CD4-positive, alpha-beta T cell (primary cell): ENCODE measurements around the gene SMIM28. TPM values are rescaled to one million over a fixed set of nuclear protein-coding genes. Genes with fewer than 3 reads are reported as not detected.

Experiments
- ATAC-seq: fragments of 200-7000 bp; cut with Tn5 transposase; one replicate; pipeline ENCODE4 v1.10.0; 2022; ENCODE audit warnings: mild to moderate bottlenecking; ENCODE audit not compliant: poor library complexity
- CTCF ChIA-PET: fragments of 350-600 bp; sonication (Branson Sonifier 250); formaldehyde crosslinking; loops from one replicate; lab custom pipeline; 2021; ENCODE audit warnings: antibody characterized with exemption, inconsistent platforms; lab: Charles Lee
- POLR2A ChIA-PET: fragments of 350-600 bp; sonication (Branson Sonifier 250); formaldehyde crosslinking; loops from one replicate; lab custom pipeline; 2021; ENCODE audit warnings: antibody characterized with exemption, inconsistent platforms; lab: Charles Lee
- DNase-seq, 14 experiments: peaks; one replicate each; pipeline ENCODE4 v3.0.0-alpha.2; 2013 to 2020; ENCODE audit warnings: mixed read lengths in 2 of 14
- H3K27ac ChIP-seq, 2 donors: one replicate each; pipeline versions ENCODE4 v1.5.1 to v1.7.0; 2013; ENCODE audit warnings: low read length in 2 of 2, low read depth in 1 of 2, mild to moderate bottlenecking in 1 of 2
- H3K27me3 ChIP-seq, 2 experiments: 1 replicate in 1 of 2; 2 replicates in 1 of 2; pipeline versions ENCODE4 v1.6.1 to v1.7.0; 2013; ENCODE audit warnings: low read length in 2 of 2, control low read depth in 1 of 2, mild to moderate bottlenecking in 1 of 2, moderate library complexity in 1 of 2; ENCODE audit not compliant: insufficient read depth in 2 of 2, control insufficient read depth in 1 of 2
- H3K36me3 ChIP-seq: one replicate; pipeline ENCODE4 v1.6.1; 2013; ENCODE audit warnings: low read length, control low read depth; ENCODE audit not compliant: insufficient read depth
- H3K4me1 ChIP-seq: one replicate; pipeline ENCODE4 v1.6.1; 2013; ENCODE audit warnings: low read length, control low read depth; ENCODE audit not compliant: insufficient read depth
- H3K4me3 ChIP-seq: one replicate; pipeline ENCODE4 v1.5.1; 2013; ENCODE audit warnings: mild to moderate bottlenecking, low read length, moderate library complexity
- H3K9me3 ChIP-seq, 2 experiments: 1 replicate in 1 of 2; 2 replicates in 1 of 2; pipeline versions ENCODE4 v1.6.1 to v1.7.0; 2013; ENCODE audit warnings: low read length in 2 of 2, mild to moderate bottlenecking in 2 of 2, control low read depth in 1 of 2, moderate library complexity in 1 of 2; ENCODE audit not compliant: control insufficient read depth in 1 of 2, insufficient read depth in 1 of 2
- H3K27ac Mint-ChIP-seq: one replicate; pipeline ENCODE4 v1.8.0; 2020; ENCODE audit warnings: mixed read lengths
- H3K27me3 Mint-ChIP-seq: one replicate; pipeline ENCODE4 v1.8.0; 2021; ENCODE audit warnings: mixed read lengths
- H3K36me3 Mint-ChIP-seq: one replicate; pipeline ENCODE4 v1.8.0; 2021; ENCODE audit warnings: low read depth, mixed read lengths
- H3K4me1 Mint-ChIP-seq: one replicate; pipeline ENCODE4 v1.8.0; 2021; ENCODE audit warnings: low read depth, mixed read lengths
- H3K4me3 Mint-ChIP-seq: one replicate; pipeline ENCODE4 v1.8.0; 2020; ENCODE audit warnings: mild to moderate bottlenecking, mixed read lengths
- H3K9me3 Mint-ChIP-seq: one replicate; pipeline ENCODE4 v1.8.0; 2020; ENCODE audit warnings: mixed read lengths
- CTCF ChIP-seq: fragments of 200-600 bp; IDR thresholded peaks from one replicate; pipeline ENCODE4 v1.8.0; 2022; ENCODE audit warnings: antibody characterized with exemption, mild to moderate bottlenecking
- intact Hi-C, 2 experiments: fragments of 100-400 bp; cut with DNase I in 1 of 2; cut with micrococcal nuclease in 1 of 2; formaldehyde crosslinking; loops; one replicate each; pipeline versions ENCODE4 v1.15.1 to v1.9.0; 2023 to 2025; cut with DNase I, micrococcal nuclease
- total RNA-seq, 174 experiments: library from RNA in 2 of 174; stranded (reverse) in 2 of 174; gene quantifications; one replicate each; pipeline ENCODE4 v1.2.3 and lab custom pipeline; 2021 to 2026

The SMIM28 gene
- total RNA-seq, 2 experiments from 2014 or later: not detected

- Mint-ChIP-seq H3K9me3 (no peaks in the 10 kb centered on the region), H3K4me3 (no peak overlapping the region), H3K4me1 (peaks cover 6% of the 10 kb centered on the region), H3K36me3 (no peaks in the 10 kb centered on the region), H3K27me3 (no peaks in the 10 kb centered on the region), H3K27ac (no peak overlapping the region)
- CTCF ChIA-PET: no interaction called here
- Histone ChIP-seq H3K9me3 (no peaks in the 10 kb centered on the region), H3K4me1 (peaks cover 3% of the 10 kb centered on the region), H3K27me3 (no peaks in the 10 kb centered on the region), H3K27ac (no peak overlapping the region), H3K4me3 (no peak overlapping the region), H3K36me3 (no peaks in the 10 kb centered on the region)
- DNase-seq: no peak
- no peak for TF ChIP-seq CTCF
- POLR2A ChIA-PET: interaction anchor here (1.0 kb wide), 1 partner anchor 28 kb away, joined by 3 read pairs; the partner anchor contains the start of gene HEBP2
- no peak for ATAC-seq
- intact Hi-C loops: no loop called here
These were observed 54.3 kb downstream of the SMIM28 start for GRCh38 chr6:138432063-138432356.

Other genes starting within 250 kb of the SMIM28 start
- not detected for gene ARFGEF3, start 216.0 kb upstream of the SMIM28 start, total RNA-seq
- gene PBOV1, start 159.4 kb upstream of the SMIM28 start, total RNA-seq: not detected
- gene HEBP2, start 26.3 kb downstream of the SMIM28 start, total RNA-seq: 10 to 100 TPM; 31.8 to 32.9 TPM
- gene NHSL1, start 121.6 kb downstream of the SMIM28 start, total RNA-seq: under 1 TPM; 0.06 to 0.08 TPM